Pancreas (tissue), 10 donors: ENCODE results near the gene IP6K1. TPM values are rescaled to one million over a fixed set of nuclear protein-coding genes. Genes with fewer than 3 reads are reported as not detected.
"Not testable (repeated sequence)": the region's sequence is repeated elsewhere in the genome, so short reads cannot be mapped to it uniquely, and the experiment has no call there.

Experiments used
- ATAC-seq, 4 donors: fragments of 200-7000 bp; cut with Tn5 transposase; one replicate each; pipeline versions ENCODE4 v1.8.0 to v1.9.1; 2020; ENCODE audit warnings: mild to moderate bottlenecking in 4 of 4, moderate library complexity in 4 of 4
- DNase-seq, 6 donors: peaks; one replicate each; pipeline ENCODE4 v3.0.0-alpha.2; 2020
- FAIRE-seq: peaks from 2 replicates; lab custom pipeline; 2012; peaks lifted over from hg19 to GRCh38; lab: Jason Lieb, UNC
- H3K27ac ChIP-seq, 4 donors: fragments of 200-600 bp; sonication (generic); 1 replicate in 3 of 4; 2 replicates in 1 of 4; pipeline versions ENCODE4 v1.5.0 to v1.8.0; 2020
- H3K27me3 ChIP-seq, 4 donors: fragments of 200-600 bp; one replicate each; pipeline ENCODE4 v1.8.0; 2021
- H3K36me3 ChIP-seq, 3 donors: fragments of 200-600 bp; sonication (generic) in 1 of 3; one replicate each; pipeline versions ENCODE4 v1.5.0 to v1.8.0; 2020 to 2021
- H3K4me1 ChIP-seq, 3 donors: fragments of 200-600 bp; one replicate each; pipeline ENCODE4 v1.8.0; 2021
- H3K4me3 ChIP-seq, 4 donors: fragments of 200-600 bp; sonication (generic) in 2 of 4; one replicate each; pipeline versions ENCODE4 v1.5.0 to v1.8.0; 2020 to 2021
- H3K9me3 ChIP-seq, 4 donors: fragments of 200-600 bp; one replicate each; pipeline ENCODE4 v1.8.0; 2021
- WGBS, 2 donors: extraction: QIAGEN DNeasy Blood & Tissue Kit; methylation state at CpG; one replicate each; pipeline ENCODE4 v1.1.7; 2013; 5-methylcytosine and 5-hydroxymethylcytosine counted together
- intact Hi-C, 3 donors: fragments of 100-400 bp; cut with DNase I; formaldehyde crosslinking; loops; one replicate each; pipeline versions ENCODE4 v1.11.1 to v1.14.2; 2022
- polyA plus RNA-seq, 2 donors: library from polyadenylated mRNA; stranded (reverse); fragments of 200-250 nt; gene quantifications; one replicate each; pipeline ENCODE4 v1.2.3, GENCODE V29; 2013
- total RNA-seq, 6 donors: library from RNA; stranded (reverse); fragmentation: NEBNext Ultra II Directional in 4 of 6; extraction: Animal tissue kit (Norgen Biotek cat#: 25700) in 4 of 6; gene quantifications; one replicate each; pipeline versions ENCODE4 v1.2.1 to v1.2.4, GENCODE V29; 2021 to 2023
- TF ChIP-seq, protein P1 (sequence below), 4 donors: fragments of 200-600 bp; sonication (generic) in 3 of 4; IDR thresholded peaks; one replicate each; pipeline versions ENCODE4 v1.5.0 to v1.8.0; 2021; ENCODE audit warnings: antibody characterized with exemption in 4 of 4
- donor health status: healthy with polysubstance abuse.
- donor health status: DM: no; HTN: no; CAD: no; lungs with moderate emphysema.
- donor health status: DM: no; HTN: no; CAD: no.
- donor health status: control.
- donor health status: control.
- donor health status: Bipolar disorder and iron deficiency.
- donor health status: DM: yes; HTN: yes; CAD: no.
- donor health status: DM: no; HTN: no; CAD: no.
- donor health status: DM: no; HTN: no; CAD: no.
- donor health status: DM: yes; HTN: yes; CAD: no.

Gene IP6K1
- total and polyA plus RNA-seq, 8 donors = 11.2 to 28.5 (median 15.2) TPM

DNA sequence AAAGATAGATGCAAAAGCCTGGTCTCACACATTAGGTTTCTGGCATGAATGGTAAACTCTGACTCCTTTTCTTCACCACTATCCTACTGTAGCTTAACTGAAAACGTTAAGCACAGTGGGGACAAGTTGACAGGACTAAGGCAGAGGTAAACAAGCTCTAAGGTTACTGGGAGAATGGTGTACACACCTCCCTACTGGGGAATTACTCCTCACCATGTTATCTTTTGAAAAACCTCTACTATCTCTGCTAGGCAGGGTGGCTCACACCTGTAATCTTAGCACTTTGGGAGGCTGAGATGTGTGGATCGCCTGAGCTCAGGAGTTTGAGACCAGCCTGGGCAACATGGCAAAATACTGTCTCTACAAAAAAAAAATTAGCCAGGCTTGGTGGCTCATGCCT lies 29.1 kb downstream of the IP6K1 start:
- intact Hi-C loops = no loop called here
- DNase-seq = no peak
- Histone ChIP-seq H3K27me3 (no peaks in the 10 kb centered on the region), H3K4me3 (no peak overlapping the region), H3K4me1 (peaks cover 4 to 10% (median 5%) of the 10 kb centered on the region in 3 donors), H3K36me3 (no peaks in the 10 kb centered on the region), H3K9me3 (no peaks in the 10 kb centered on the region), H3K27ac (no peak overlapping the region)
- TF ChIP-seq, protein P1, sequence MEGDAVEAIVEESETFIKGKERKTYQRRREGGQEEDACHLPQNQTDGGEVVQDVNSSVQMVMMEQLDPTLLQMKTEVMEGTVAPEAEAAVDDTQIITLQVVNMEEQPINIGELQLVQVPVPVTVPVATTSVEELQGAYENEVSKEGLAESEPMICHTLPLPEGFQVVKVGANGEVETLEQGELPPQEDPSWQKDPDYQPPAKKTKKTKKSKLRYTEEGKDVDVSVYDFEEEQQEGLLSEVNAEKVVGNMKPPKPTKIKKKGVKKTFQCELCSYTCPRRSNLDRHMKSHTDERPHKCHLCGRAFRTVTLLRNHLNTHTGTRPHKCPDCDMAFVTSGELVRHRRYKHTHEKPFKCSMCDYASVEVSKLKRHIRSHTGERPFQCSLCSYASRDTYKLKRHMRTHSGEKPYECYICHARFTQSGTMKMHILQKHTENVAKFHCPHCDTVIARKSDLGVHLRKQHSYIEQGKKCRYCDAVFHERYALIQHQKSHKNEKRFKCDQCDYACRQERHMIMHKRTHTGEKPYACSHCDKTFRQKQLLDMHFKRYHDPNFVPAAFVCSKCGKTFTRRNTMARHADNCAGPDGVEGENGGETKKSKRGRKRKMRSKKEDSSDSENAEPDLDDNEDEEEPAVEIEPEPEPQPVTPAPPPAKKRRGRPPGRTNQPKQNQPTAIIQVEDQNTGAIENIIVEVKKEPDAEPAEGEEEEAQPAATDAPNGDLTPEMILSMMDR (IDR thresholded peaks at IDR 0.05) = no peak
- 55 to 65% methylated on average over 2 of the region's 2 CpGs for WGBS, 2 donors
- no peak for FAIRE-seq
- ATAC-seq = no peak

DNA sequence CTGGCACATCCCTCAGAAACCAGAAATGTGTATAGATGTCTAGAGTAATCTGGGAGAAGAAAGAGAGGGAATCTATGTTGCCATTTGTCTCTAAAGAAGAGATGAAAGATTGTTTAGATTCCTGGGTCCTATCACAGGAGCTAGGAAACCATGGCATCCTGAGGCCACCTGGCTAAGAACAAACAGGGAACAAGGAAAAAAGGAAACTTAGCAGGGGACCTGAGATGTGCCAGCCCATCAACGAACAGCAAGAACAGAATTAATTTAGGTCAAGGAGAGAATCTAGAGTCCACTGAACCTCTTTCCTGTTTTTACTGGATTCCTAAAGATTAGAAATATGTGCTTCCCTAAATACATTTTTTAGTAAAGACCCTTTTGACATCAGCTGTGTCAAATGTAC lies 30.3 kb downstream of the IP6K1 start:
- no peak for ATAC-seq
- 50 to 53% methylated on average over 1 of the region's 1 CpG for WGBS, 2 donors

DNA sequence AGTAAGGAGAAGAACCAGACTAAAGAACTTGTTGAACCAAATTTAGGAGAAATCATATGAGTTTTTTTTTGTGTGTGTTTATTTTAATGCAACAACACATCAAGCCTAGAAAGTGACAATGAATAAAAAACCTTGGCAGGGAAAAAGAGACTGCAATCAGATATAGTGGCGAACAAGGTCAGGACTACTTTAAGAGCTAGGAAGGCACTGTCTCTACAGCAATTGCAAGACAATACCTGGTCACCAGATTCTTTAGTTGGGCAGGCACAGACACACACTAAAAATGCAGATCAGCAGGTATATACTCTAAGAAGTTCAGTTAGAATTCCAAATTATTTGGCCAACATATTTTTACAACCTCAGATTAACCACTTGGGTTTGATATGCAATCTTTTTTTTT lies 31.8 kb downstream of the IP6K1 start:
- DNase-seq (no peak), FAIRE-seq (no peak), ATAC-seq (no peak)
- intact Hi-C loops = no loop called here
- 41 to 58% methylated on average over 1 of the region's 1 CpG for WGBS, 2 donors
- TF ChIP-seq, protein P1 (IDR thresholded peaks at IDR 0.05) = no peak
- H3K27me3 ChIP-seq = no peaks in the 10 kb centered on the region
- no peaks in the 10 kb centered on the region for H3K36me3 ChIP-seq
- H3K4me3 ChIP-seq = no peak overlapping the region
- peaks cover 4 to 14% (median 9%) of the 10 kb centered on the region in 3 donors for H3K4me1 ChIP-seq
- no peak overlapping the region for H3K27ac ChIP-seq
- no peaks in the 10 kb centered on the region for H3K9me3 ChIP-seq

More for the DNA sequence above, 30.3 kb downstream of the IP6K1 start:
- Histone ChIP-seq H3K27me3 (no peaks in the 10 kb centered on the region), H3K4me3 (no peak overlapping the region), H3K9me3 (no peaks in the 10 kb centered on the region), H3K36me3 (no peaks in the 10 kb centered on the region), H3K27ac (no peak overlapping the region), H3K4me1 (peaks cover 4 to 10% (median 9%) of the 10 kb centered on the region in 3 donors)
- intact Hi-C loops = no loop called here
- DNase-seq = no peak
- FAIRE-seq = no peak
- TF ChIP-seq, protein P1 (IDR thresholded peaks at IDR 0.05) = no peak

DNA sequence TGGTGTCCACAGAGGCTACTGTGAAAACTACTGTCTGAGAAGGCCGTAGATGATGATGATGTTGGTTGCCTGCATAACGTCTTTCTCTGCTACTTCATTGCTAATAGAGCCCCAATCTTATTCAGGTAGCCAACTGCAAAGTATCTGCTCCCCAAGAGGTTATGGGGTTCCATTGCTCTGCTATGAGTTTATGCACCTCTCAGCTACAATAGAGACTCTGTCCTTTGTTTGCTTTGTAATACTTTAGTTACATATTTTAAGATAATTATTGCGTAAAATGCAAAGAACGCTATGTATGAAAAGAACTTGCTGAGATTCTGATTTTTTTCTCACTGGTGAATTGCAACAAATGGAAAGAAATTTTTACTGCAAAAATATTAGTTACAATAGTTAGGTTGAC lies 34.8 kb downstream of the IP6K1 start:
- no peak for DNase-seq
- Histone ChIP-seq H3K9me3 (no peaks in the 10 kb centered on the region), H3K4me1 (peaks cover 4 to 16% (median 9%) of the 10 kb centered on the region in 3 donors), H3K27ac (no peak overlapping the region), H3K36me3 (peaks cover 0 to 6% (median 0%) of the 10 kb centered on the region in 3 donors), H3K4me3 (no peak overlapping the region), H3K27me3 (no peaks in the 10 kb centered on the region)
- TF ChIP-seq, protein P1 (IDR thresholded peaks at IDR 0.05) = no peak
- intact Hi-C loops = no loop called here
- WGBS, 2 donors = 61 to 66% methylated on average over 4 of the region's 4 CpGs
- no peak for FAIRE-seq
- ATAC-seq = no peak

DNA sequence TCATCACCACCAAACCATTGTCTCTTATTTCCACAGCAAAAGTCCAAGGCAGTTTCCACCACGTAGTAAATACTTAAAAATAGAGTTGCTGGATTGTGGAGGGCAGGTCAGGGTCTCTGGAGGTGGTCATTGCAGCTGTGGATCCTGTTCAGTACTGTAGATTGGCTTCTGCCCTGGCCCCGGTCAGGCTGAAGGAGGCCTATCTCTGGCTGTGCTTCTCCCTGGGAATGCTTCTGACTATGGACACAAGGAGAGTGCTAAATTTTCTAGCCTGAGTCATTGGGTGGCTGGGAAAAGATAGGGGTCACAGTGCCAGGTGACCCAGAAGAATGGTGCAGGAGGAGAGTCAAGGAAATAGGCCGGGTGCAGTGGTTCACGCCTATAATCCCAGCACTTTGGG lies 36.3 kb downstream of the IP6K1 start:
- intact Hi-C loops = no loop called here
- TF ChIP-seq, protein P1 (IDR thresholded peaks at IDR 0.05) = no peak
- no peaks in the 10 kb centered on the region for H3K27me3 ChIP-seq
- DNase-seq (no peak), FAIRE-seq (no peak), ATAC-seq (no peak)
- H3K4me1 ChIP-seq = peaks cover 0 to 16% (median 4%) of the 10 kb centered on the region in 3 donors
- no peak overlapping the region for H3K27ac ChIP-seq
- H3K9me3 ChIP-seq = no peaks in the 10 kb centered on the region
- H3K36me3 ChIP-seq = peaks cover 0 to 6% (median 0%) of the 10 kb centered on the region in 3 donors
- 94 to 97% methylated on average over 4 of the region's 4 CpGs for WGBS, 2 donors
- H3K4me3 ChIP-seq = no peak overlapping the region

DNA sequence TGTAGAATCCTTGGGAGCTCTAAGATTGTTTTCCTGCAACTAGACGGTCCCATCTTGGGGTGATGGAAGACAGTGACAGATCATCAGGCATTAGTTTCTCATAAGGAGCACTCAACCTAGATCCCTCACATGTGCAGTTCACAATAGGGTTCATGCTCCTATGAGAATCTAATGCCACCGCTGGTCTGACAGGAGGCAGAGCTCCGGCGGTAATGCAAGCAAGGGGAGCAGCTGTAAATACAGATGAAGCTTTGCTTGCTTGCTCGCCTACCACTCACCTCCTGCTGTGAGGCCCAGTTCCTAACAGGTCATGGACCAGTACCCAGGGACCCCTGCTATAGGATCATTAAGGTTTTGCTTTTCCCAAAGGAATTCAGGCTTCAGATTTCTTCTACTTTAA lies 37.5 kb downstream of the IP6K1 start:
- DNase-seq, H3K9me3 ChIP-seq, intact Hi-C loops, FAIRE-seq, H3K27me3 ChIP-seq, ATAC-seq, H3K4me1 ChIP-seq, H3K4me3 ChIP-seq, H3K27ac ChIP-seq, H3K36me3 ChIP-seq: not testable (repeated sequence)
- WGBS, 2 donors = 84 to 91% methylated on average over 5 of the region's 5 CpGs
